Measurements from ENCODE around the gene DUSP15. TPM values are rescaled to one million over a fixed set of nuclear protein-coding genes. Genes with fewer than 3 reads are reported as not detected.

Gene DUSP15
- total RNA-seq, 1 donor from 2014 or later, result 8.4 TPM

- no peak overlapping the region for H3K27ac Mint-ChIP-seq
- DNase-seq (ENCODE audit: low spot score in 2 of 2, unreplicated experiment in 2 of 2), result no peak
- H3K27me3 Mint-ChIP-seq (ENCODE audit: low read depth), result no peaks in the 10 kb centered on the region
- TF ChIP-seq CTCF (IDR thresholded peaks at IDR 0.05; ENCODE audit: unreplicated experiment), result no peak
- no peak overlapping the region for H3K4me3 Mint-ChIP-seq
- no peaks in the 10 kb centered on the region for H3K9me3 Mint-ChIP-seq
- H3K4me1 Mint-ChIP-seq, result peaks cover 6% of the 10 kb centered on the region
- no peaks in the 10 kb centered on the region for H3K36me3 Mint-ChIP-seq
Observed at GRCh38 chr20:31820228-31820627, 50.1 kb downstream of the DUSP15 start.

- Mint-ChIP-seq H3K36me3 (no peaks in the 10 kb centered on the region), H3K4me1 (peaks cover 6% of the 10 kb centered on the region), H3K4me3 (no peak within 1 kb of the TSS), H3K9me3 (no peaks in the 10 kb centered on the region), H3K27me3 (ENCODE audit: low read depth) (no peaks in the 10 kb centered on the region), H3K27ac (no peak within 1 kb of the TSS)
- no peak for DNase-seq (ENCODE audit: low spot score in 2 of 2, unreplicated experiment in 2 of 2)
- TF ChIP-seq CTCF (IDR thresholded peaks at IDR 0.05; ENCODE audit: unreplicated experiment), result no peak
Observed at GRCh38 chr20:31819083-31819784, 51.1 kb downstream of the DUSP15 start, which contains the start of gene MYLK2. Gene MYLK2, plus strand, starts transcription at chr20:31819356. Its CDS starts 225 bp downstream, at chr20:31819581.

GRCh38 chr20:31818376-31818908 lies 51.9 kb downstream of the DUSP15 start:
- Mint-ChIP-seq H3K4me3 (no peak overlapping the region), H3K27me3 (ENCODE audit: low read depth) (no peaks in the 10 kb centered on the region), H3K27ac (no peak overlapping the region), H3K36me3 (no peaks in the 10 kb centered on the region), H3K9me3 (no peaks in the 10 kb centered on the region), H3K4me1 (peaks cover 6% of the 10 kb centered on the region)
- no peak for DNase-seq (ENCODE audit: low spot score in 2 of 2, unreplicated experiment in 2 of 2)
- TF ChIP-seq CTCF (IDR thresholded peaks at IDR 0.05; ENCODE audit: unreplicated experiment), result no peak

- no peak for DNase-seq (ENCODE audit: low spot score in 2 of 2, unreplicated experiment in 2 of 2)
- no peak for TF ChIP-seq CTCF (IDR thresholded peaks at IDR 0.05; ENCODE audit: unreplicated experiment)
- no peak overlapping the region for H3K4me3 Mint-ChIP-seq
Observed at GRCh38 chr20:31817461-31817860, 52.9 kb downstream of the DUSP15 start.

GRCh38 chr20:31816221-31816620 lies 54.1 kb downstream of the DUSP15 start:
- TF ChIP-seq CTCF (IDR thresholded peaks at IDR 0.05; ENCODE audit: unreplicated experiment), result no peak
- H3K27me3 Mint-ChIP-seq (ENCODE audit: low read depth), result no peaks in the 10 kb centered on the region

More at GRCh38 chr20:31817461-31817860, 52.9 kb downstream of the DUSP15 start:
- Mint-ChIP-seq H3K4me1 (peaks cover 4% of the 10 kb centered on the region), H3K27ac (no peak overlapping the region), H3K27me3 (ENCODE audit: low read depth) (no peaks in the 10 kb centered on the region), H3K36me3 (no peaks in the 10 kb centered on the region), H3K9me3 (no peaks in the 10 kb centered on the region)

More at GRCh38 chr20:31816221-31816620, 54.1 kb downstream of the DUSP15 start:
- no peak for DNase-seq (ENCODE audit: low spot score in 2 of 2, unreplicated experiment in 2 of 2)
- Mint-ChIP-seq H3K4me3 (no peak overlapping the region), H3K27ac (no peak overlapping the region), H3K9me3 (no peaks in the 10 kb centered on the region), H3K36me3 (no peaks in the 10 kb centered on the region), H3K4me1 (peaks cover 5% of the 10 kb centered on the region)

Measured in mesothelial cell of epicardium (in vitro differentiated cells).